HG03439 (cell line): ENCODE data around the gene MRPL50.

Source experiments
- ATAC-seq: cut with Tn5 transposase; IDR thresholded peaks from one replicate; pipeline ENCODE4 v1.9.1; 2021; ENCODE audit warnings: mild to moderate bottlenecking, moderate library complexity; ENCODE audit not compliant: unreplicated experiment

MRPL50 gene

DNA sequence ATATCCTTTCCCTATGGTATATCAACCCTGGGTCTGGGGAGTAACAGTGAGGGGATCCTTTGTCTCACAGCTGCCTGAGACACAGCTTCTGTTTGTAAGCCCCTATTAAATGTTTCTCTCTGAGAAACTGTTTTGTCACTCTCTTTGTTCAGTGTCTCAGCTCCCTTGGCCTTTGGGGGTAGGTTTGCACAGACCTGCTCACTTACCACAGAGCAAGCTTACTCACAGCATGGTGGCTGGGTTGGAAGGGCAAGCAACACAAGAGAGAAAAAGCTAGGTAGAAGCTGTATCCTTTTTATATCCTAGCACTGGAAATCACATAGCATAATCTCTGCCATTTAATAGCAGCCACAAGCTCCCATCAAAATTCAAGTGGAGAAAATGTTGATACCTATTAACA is 18.1 kb downstream of the MRPL50 start:
- no peak for ATAC-seq

DNA sequence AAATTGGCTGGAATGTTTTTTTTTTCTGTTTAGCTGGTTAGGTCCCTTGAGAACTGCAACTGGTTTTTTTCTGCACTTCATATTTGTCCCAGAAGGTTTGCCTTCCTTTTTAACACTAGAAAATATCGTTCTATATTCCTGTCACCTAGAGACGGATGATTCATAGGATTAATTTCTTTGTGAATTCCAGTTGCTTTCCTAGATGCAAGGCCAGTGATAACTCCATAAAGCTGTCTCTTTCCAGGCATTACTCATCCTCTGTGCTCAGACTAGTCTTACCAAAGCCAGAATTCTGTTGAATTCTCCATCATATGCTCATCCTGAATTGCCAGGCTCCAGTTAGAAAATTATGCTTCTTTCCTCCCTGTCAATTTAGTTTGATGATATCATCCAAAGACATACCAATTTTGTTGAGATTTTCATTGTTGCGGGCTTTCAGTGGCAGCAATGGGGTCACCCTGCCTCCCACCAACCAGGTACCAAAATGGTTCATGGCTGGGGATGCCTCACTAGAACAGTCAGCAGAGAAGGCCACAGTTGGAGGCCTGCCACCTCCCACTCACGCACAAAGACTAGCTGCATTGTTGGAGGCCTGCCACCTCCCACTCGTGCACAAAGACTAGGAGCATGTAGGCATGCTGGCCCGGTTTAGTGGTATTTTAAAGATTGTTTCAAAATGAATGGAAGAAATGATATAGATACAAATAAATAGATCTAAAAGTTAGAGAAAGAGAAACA is 22.1 kb downstream of the MRPL50 start:
- ATAC-seq = no peak

DNA sequence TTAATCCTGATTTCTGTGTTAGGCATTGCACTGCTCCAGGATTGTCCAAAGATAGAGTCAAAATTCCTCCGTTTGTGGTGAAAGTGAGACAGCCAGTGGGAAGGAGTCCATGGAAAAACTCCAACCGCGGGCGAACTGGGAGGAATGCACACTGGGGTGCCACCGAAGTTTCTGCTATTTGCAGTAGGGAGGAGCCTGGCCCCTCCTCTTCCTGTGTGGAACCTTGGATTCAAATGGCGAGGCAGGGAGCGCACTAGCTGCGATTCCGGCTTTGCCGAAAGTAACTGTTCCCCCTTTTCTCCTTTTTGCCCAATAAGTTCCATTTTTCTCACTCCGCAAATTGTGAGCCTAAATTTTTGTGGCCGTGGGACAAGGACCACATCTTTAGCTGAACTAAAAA is 22.9 kb downstream of the MRPL50 start:
- no peak for ATAC-seq

DNA sequence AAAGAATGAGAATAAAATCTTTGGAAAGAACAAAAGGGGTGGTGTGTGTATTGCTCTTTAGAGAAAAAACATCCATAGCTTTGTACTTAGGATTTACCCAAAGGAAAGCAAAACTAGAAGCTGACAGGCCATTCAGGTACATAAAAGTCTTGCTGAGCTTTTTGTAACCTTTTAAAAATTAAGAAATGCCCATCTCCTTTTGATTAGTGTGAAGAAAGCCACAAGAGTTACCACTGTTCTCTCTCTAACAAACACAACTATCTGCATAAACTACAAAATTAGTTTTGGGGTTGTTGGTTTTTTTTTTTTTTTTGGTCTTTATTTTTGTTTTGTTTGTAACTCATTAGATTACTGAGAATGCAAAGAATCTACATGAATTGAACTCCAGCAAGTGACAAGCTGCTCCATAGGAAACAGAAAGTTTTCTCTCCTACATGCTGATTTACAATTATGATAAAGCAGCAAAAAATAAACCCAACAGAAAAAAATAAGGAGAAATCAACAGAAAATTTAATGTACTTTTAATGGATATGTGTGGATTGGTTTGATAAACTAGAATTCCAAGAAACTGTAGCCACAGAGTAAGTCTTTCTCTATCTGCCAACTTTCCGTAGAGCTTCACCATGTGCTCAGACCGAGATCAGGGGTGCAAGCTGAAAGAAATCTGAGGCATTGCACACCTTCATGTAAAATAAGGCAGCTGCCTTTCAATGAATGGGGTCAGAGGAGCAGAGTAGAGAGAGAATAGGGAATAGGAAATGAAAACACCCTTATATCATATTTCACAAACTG is 25.9 kb downstream of the MRPL50 start:
- ATAC-seq = no peak

DNA sequence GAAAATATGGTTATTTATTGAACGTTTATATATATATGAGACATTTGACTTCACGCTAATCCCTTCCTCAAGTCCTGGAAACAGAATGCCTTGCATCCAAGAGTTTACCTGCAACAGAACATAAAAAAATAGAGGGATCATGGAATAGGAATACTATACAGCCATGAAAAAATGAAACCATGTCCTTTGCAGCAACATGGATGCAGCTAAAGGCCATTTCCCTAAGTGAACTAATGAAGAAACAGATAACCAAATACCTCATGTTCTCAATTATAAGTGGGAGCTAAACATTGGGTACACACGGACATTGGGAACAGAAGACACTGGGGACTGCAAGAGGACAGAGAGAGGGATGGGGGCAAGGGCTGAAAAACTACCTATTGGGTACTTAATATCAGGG is 26.6 kb downstream of the MRPL50 start:
- ATAC-seq = no peak

DNA sequence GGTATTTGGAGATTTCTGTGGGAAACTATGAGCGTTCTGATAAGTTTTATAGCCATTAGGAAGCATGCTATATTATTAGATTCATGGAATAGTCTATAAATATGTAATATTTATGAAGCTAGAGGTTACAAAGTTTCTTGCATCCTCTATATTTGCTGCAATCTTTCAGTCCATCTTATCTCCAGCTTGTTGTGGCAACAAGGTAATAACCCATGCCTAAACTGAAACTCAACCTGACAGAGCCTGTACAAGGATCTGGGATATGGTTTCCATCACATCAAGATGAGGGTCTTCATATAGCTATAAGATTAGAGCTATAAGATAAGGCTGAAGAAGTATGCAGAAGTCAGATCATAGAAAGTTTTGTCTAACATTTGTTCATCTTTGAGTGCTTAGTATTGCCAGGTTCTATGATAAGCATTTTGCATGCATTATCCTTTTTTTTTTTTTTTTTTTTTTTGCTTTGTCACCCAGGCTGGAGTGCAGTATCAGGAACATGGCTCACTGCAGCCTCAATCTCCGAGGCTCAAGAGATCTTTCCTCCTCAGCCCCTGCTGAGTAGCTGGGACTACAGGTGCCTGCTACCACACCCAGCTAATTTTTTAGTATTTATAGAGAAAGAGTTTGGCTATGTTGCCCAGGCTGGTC is 28.4 kb downstream of the MRPL50 start:
- no peak for ATAC-seq

DNA sequence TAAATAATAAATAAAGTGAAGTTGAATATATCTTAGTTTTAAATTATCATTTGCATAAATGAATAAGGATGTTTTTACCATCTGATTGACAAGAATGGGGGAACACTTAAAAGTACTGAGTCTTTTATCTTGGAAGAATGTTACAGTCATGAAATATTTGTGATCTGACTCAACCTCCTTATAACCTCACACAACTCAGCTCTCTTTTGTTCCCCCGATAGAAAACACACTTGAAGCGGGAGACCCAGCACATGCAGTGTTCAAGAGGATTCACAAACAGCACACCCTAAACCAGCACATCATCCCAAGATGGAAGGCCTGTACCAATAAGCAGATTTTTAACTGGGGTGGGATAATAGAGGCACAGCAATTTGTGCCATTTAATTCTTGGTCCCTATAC is 29.1 kb downstream of the MRPL50 start:
- no peak for ATAC-seq

DNA sequence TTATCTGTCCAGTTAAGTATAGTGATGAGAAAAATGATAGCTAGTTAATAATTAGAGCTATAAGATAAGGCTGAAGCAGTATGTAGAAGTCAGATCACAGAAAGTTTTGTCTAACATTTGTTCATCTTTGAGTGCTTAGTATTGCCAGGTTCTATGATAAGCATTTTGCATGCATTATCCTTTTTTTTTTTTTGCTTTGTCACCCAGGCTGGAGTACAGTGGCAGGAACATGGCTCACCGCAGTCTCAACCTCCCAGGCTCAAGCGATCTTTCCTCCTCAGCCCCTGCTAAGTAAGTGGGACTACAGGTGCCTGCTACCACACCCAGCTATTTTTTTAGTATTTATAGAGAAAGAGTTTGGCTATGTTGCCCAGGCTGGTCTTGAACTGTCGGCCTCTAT is 31.1 kb downstream of the MRPL50 start:
- ATAC-seq = no peak

DNA sequence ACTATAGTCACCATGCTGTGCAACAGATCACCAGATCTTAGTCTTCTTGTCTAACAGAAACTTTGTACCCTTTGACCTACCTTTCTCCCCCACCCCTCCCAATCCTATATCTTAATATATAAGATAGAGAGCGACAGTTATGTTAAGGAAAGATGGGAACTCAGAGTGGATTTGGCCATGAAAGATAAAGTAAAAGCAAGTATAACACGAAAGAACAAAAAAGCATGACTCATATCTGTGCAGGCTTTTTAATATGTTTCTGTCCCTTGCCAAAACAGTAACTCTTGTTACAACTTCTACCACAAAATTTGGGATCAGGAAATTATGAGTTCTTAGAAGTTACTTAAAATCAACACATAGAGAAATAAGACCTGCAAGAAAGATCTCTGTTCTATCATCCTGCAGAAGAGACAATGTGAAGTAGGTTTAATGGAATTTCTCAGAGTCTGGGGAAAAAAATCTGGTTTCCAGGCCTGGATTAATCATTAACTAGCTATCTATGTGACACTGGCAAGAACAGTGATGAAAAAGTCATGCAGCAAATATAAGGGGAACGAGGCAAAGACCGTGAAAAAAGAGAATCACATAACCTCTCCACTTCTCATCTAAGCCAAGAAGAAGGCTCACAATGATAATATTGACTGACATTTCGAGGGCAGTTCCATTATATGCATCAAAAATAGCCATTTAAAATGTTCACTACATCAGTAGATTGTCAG is 32.2 kb downstream of the MRPL50 start:
- no peak for ATAC-seq

DNA sequence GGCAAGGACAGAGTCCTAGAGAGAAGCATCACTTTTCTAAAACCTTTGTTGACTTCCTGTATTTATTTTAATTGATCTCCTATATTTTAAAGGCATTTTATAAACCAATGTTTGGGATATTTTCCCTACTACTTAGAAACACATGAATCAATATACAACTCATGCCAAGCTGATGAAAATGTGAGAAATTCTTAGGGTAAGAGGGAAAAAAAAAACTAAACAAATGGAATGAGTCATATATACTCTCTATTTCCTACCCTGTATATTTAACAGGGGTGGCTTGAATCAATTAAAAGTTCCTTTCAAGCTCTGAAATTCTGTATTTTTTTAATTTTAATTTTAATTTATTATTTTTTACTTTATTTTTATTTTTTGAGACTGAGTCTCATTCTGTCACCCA is 33.2 kb downstream of the MRPL50 start:
- ATAC-seq = no peak

DNA sequence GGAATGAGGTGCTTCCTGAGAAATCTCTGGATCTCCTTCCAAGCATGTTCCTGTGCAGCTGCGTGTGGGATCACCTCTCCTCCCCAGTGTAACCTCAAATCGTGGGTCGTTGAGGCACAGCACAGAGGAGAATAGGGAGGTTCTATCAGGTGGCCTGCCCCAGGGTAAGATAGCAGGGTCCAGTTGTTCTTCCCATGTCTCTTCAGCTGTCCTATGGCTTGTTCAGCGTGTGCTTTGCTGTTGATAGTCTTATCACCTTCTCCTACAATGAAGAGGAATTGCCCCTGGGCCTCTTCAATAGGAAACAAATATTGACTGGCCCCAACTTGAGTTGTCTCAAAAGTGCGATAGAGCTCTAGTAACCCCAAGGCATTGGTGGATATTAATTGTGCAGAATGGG is 36.0 kb downstream of the MRPL50 start:
- no peak for ATAC-seq

DNA sequence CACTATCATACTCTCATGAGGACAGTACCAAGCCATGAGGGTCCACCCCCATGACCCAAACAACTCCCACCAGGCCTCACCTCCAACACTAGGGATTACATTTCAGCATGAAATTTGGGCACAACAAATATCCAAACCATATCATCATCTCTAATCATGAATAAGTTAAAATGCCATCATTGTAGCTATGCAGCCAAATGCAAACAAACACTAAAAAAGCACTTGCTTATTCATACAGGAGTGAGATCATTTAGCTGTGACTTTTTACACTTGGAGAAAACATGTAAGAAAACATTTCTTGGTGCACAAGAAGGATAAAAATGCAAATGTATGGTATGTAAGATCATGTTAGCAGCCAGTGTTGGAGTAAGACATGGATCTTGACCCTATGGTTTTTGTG is 37.8 kb downstream of the MRPL50 start:
- no peak for ATAC-seq

DNA sequence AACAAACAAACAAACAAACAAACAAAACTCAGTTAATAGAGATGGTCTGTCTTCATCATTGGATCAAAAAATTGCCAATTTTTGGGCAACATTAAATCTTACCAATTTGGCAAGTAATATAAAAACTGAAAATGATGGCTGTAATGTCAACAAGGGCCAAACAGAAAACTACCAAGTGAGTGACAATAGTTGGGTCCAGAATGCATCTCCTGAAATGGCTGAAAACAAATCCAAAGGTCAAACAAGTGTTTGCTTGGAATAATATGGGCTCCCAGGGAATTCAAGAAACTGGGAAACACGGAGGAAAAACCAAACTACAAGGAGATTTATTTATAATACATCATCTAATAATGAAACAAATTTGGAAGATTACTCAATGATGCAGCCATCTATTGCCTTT is 38.7 kb downstream of the MRPL50 start:
- ATAC-seq = no peak

DNA sequence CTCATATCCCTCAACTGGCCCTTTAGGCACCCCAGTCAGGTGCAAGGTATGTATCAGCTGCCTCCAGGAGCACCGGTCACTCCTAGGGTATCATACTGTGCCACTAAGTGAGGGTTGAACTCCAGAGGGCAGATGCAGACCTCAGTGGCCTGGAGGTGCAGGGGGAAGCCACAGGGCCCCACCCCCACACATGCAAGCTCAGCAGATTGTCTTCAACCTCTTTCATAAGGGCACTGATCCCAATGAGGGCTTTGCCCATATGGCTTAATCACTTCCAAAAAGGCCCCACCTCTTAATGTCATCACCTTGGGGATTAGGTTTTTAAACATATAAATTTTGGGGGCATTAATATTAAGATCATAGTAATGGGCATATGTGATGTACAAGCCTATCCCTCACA is 41.8 kb downstream of the MRPL50 start:
- ATAC-seq = no peak

DNA sequence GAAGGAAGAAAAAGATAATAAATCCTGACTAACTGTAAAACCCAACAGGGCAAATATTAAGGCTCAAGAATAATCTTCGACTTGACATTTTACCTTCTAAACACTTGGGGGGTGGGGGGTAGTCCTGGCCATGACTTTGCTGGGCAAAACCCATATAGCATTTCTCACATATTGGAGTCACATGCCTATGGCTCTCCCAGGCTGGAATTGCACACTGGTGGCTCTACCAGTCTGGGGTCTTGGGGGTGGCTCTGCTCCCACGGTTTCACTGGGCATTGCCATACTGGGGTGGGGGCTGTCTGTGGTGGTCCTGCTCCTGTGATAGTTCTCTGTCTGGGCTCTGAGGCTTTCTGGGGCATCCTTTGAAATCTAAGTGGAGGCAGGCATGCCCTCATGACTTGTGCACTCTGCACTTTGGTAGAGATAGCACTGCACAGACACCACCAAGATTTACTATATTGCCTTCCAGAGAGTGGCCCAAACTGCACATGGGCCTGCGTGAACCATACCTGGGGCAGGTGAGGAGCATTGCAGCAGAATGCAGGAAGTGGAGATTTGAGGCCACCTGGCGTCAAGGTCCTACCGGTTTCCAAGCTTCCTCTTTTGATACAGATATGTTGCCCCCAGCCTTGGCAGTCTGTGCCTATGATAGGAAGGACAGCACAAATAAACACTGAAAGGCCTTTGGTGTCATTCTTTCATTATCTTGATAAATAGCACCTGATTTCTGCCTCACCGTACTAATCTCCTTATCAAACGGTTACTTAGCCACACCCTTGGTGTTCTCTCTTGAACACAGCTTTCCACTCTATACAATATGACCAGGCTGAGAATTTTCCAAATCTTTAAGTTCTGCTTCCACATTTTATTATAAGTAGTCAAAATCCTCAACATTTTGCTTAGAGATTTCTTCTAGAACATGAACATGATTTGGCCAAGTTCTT is 43.4 kb downstream of the MRPL50 start:
- no peak for ATAC-seq

DNA sequence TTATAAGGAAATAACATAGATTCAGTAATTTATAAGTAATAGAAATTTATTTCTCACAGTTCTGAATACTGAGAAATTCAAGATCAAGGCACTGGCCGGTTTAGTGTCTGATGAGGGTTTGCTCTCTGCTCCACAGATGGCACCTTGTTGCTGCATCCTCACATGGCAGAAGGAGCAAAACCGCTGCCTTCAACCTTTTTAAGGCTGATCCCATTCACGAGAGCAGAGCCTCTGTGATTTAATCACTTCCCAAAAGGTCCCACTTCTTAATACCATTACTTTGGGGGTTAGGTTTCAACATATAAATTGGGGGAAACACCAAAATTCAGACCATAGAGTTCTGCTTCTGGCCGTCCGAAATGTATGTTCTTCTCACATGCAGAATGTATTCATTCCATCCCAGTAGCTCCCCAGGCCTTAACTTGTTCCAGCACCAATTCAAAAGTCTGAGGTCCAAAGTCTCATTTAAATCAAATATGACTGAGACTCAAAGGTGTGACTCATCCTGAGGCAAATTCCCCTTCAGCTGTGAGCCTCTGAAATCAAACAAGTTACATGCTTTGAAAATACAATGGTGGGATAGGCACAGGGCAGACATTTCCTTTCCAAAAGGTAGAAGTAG is 44.2 kb downstream of the MRPL50 start:
- no peak for ATAC-seq

DNA sequence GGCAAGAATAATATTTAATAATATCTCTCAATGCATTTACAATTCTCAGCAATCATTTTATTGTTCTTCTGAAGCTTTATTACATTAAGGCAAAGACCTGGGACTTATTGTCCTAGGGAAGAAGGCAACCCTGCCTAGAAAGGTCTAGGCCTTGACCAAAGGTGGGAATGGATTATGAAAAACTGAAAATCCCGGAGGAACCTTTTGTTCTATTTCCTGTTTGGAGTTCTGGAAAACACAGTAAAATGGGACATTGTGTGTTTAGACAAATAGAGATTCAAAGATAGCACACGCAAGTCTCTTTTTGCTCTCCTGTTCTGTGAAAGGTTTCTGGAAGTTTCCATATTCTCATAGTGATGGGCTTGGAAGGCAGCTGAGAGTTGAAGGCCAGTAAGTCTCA is 44.7 kb downstream of the MRPL50 start:
- ATAC-seq = no peak

DNA sequence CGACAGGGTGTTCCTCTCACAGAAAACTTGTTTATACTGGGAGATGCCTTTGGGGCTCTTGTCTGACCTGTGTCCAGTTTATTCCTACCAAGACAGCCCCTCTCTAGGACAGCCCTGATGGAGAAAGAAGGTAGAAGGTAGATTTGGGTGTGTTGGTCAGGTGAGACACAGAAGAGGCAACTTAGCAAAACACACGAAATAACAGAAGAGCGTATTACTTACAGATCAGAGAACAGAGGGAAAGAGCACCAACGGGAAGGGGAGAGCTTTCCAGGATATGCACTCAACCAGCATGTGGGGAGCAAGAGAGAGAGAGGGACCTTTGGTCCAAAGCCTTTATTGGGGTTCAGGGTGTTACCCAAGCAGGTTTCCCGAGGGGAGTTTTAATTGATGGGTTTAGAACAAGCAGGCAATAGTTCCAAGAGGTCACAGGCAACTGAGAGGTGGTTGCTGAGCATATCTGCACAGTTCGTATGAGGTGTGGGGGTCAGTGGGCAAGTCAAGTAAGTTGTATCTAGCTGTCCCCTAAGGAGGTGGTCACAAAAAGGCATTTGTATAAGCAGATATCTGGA is 45.4 kb downstream of the MRPL50 start:
- no peak for ATAC-seq

DNA sequence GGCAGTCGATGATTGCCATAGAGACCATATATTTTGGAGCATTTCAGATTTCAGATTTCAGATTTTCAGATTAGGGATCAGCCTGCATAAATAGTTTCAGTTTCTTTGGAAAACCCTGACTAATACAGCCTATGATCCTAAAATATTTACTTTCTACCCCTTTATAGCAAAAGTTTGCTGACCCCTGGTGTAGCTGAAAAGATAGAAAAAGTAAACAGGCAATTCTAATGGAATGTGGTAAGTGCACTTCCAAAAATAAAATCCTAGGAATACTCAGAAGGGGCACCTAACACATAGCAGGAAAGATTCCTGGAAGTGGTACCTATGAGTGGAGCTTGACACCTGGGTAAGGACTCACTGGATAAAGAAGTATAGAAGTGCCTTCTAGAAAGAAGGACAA is 48.1 kb downstream of the MRPL50 start:
- no peak for ATAC-seq

DNA sequence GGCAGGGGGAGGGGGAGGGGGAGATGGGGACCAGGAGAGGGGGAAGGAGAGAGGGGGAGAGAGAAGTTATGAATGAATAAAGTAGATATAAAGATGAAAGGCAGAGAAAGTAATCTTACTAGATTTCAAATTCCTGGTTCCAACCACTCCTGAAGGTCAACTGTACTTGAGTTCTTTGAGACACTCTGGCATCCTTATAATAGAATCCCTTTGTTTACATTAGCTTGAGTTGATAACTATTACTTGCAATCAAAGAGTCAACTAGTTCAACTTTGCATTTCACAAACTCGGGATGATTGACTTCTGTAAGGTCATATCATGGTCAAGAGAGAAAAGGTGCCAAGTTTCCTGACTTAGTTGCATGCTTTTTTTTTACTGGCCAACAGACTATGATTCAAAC is 55.8 kb downstream of the MRPL50 start:
- ATAC-seq = no peak
